OCI-LY3 (cell line): ENCODE data around the gene PRSS33.

Experiments
- H2AFZ ChIP-seq: fragments of 200-600, 300-600 bp; shearing (Covaris generic); 2 replicates; pipeline ENCODE4 v1.6.0; 2014; ENCODE audit warnings: antibody characterized with exemption, low read depth, low read length
- H3K27ac ChIP-seq: fragments of 200-600, 300-600 bp; sonication (generic); 2 replicates; pipeline ENCODE4 v1.5.1; 2014; ENCODE audit warnings: mild to moderate bottlenecking, low read length, moderate library complexity, mixed read lengths
- H3K27me3 ChIP-seq: fragments of 200-600, 300-600 bp; sonication (generic); 2 replicates; pipeline ENCODE4 v1.6.1; 2014; ENCODE audit warnings: low read depth, low read length, mixed read lengths
- H3K36me3 ChIP-seq: fragments of 200-600, 300-600 bp; sonication (generic); replicated peaks from 2 replicates; pipeline ENCODE3; 2014; ENCODE audit warnings: low read depth, low read length, mixed read lengths
- H3K4me1 ChIP-seq: fragments of 300-600, 200-600 bp; sonication (generic); 2 replicates; pipeline ENCODE4 v1.6.1; 2014; ENCODE audit warnings: low read length, mixed read lengths
- H3K4me2 ChIP-seq: fragments of 200-600, 300-600 bp; sonication (generic); 2 replicates; pipeline ENCODE4 v1.6.1; 2014; ENCODE audit warnings: low read length, mixed read lengths
- H3K4me3 ChIP-seq: fragments of 300-600, 200-600 bp; sonication (generic); 2 replicates; pipeline ENCODE4 v1.5.1; 2014; ENCODE audit warnings: antibody characterized with exemption, mild to moderate bottlenecking, low read length, moderate library complexity
- H3K79me2 ChIP-seq: fragments of 300-600, 200-600 bp; shearing (Covaris generic); 2 replicates; pipeline ENCODE4 v1.6.1; 2014; ENCODE audit warnings: mild to moderate bottlenecking, low read length, mixed read lengths
- H3K9ac ChIP-seq: fragments of 300-600, 200-600 bp; shearing (Covaris generic); 2 replicates; pipeline ENCODE4 v1.6.0; 2014; ENCODE audit warnings: mild to moderate bottlenecking, low read length, moderate library complexity
- H3K9me3 ChIP-seq: fragments of 200-600, 300-600 bp; shearing (Covaris generic); 2 replicates; pipeline ENCODE4 v1.6.1; 2014; ENCODE audit warnings: low read length, mixed read lengths; ENCODE audit not compliant: insufficient read depth
- H4K20me1 ChIP-seq: fragments of 200-600, 300-600 bp; sonication (generic); 2 replicates; pipeline ENCODE4 v1.6.1; 2016; ENCODE audit warnings: low read length, mixed read lengths; ENCODE audit not compliant: insufficient read depth
- EZH2phosphoT487 ChIP-seq: fragments of 200-600 bp; shearing (Covaris generic); IDR thresholded peaks from 2 replicates; pipeline ENCODE4 v1.6.1; 2018; ENCODE audit warnings: antibody characterized with exemption, mixed run types, low read depth
- TF ChIP-seq, protein P1 (sequence below): fragments of 200-600, 300-600 bp; sonication (generic); IDR thresholded peaks from 2 replicates; pipeline ENCODE4 v1.5.1; 2014; ENCODE audit warnings: antibody characterized with exemption, low read length, low read depth

PRSS33 gene

GRCh38 chr16:2799859-2800226 is 12.5 kb upstream of the PRSS33 start:
- Histone ChIP-seq H3K27me3 (peaks cover 12% of the 10 kb centered on the region; the same call in 1 of the 2 replicates), H3K79me2 (no peaks in the 10 kb centered on the region), H4K20me1 (no peaks in the 10 kb centered on the region), H3K9ac (no peak overlapping the region), H3K4me3 (no peak overlapping the region), H3K4me2 (no peak overlapping the region), H3K9me3 (no peaks in the 10 kb centered on the region), H3K36me3 (no peaks in the 10 kb centered on the region), H2AFZ (no peak overlapping the region), H3K27ac (no peak overlapping the region), H3K4me1 (no peaks in the 10 kb centered on the region)
- TF ChIP-seq, protein P1, sequence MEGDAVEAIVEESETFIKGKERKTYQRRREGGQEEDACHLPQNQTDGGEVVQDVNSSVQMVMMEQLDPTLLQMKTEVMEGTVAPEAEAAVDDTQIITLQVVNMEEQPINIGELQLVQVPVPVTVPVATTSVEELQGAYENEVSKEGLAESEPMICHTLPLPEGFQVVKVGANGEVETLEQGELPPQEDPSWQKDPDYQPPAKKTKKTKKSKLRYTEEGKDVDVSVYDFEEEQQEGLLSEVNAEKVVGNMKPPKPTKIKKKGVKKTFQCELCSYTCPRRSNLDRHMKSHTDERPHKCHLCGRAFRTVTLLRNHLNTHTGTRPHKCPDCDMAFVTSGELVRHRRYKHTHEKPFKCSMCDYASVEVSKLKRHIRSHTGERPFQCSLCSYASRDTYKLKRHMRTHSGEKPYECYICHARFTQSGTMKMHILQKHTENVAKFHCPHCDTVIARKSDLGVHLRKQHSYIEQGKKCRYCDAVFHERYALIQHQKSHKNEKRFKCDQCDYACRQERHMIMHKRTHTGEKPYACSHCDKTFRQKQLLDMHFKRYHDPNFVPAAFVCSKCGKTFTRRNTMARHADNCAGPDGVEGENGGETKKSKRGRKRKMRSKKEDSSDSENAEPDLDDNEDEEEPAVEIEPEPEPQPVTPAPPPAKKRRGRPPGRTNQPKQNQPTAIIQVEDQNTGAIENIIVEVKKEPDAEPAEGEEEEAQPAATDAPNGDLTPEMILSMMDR: no peak
- no peak for TF ChIP-seq EZH2phosphoT487

- H3K27ac ChIP-seq: no peak overlapping the region
- no peak overlapping the region for H3K4me2 ChIP-seq
- H3K9ac ChIP-seq: no peak overlapping the region
- H3K27me3 ChIP-seq: peaks cover 9% of the 10 kb centered on the region; the same call in 1 of the 2 replicates
- no peak overlapping the region for H2AFZ ChIP-seq
- no peak for TF ChIP-seq EZH2phosphoT487
- H3K79me2 ChIP-seq: no peaks in the 10 kb centered on the region
- no peaks in the 10 kb centered on the region for H4K20me1 ChIP-seq
- no peak overlapping the region for H3K4me3 ChIP-seq
- H3K4me1 ChIP-seq: no peaks in the 10 kb centered on the region
- H3K36me3 ChIP-seq: no peaks in the 10 kb centered on the region
- no peaks in the 10 kb centered on the region for H3K9me3 ChIP-seq
Measured at GRCh38 chr16:2799205-2799858, 12.0 kb upstream of the PRSS33 start.

DNA sequence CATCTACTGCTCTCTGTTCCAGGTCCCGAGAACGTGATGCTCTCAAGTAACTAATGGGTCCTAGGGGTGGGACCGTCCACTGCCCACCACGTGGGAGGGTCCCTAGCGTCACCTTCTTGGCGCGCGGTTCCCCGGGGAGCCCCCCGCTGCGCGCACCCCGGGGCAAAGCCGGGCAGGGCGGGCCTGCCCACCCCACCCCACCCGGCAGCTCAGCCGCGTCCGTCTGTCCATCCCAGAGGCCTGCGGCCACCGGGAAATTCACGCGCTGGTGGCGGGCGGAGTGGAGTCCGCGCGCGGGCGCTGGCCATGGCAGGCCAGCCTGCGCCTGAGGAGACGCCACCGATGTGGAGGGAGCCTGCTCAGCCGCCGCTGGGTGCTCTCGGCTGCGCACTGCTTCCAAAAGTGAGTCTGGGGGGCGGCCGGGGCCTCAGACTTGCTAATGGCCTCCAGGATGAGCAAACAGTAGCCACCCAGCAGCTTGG is 11.4 kb upstream of the PRSS33 start:
- no peaks in the 10 kb centered on the region for H4K20me1 ChIP-seq
- no peak overlapping the region for H2AFZ ChIP-seq
- no peak overlapping the region for H3K27ac ChIP-seq
- no peak overlapping the region for H3K9ac ChIP-seq
- H3K4me1 ChIP-seq: no peaks in the 10 kb centered on the region
- no peaks in the 10 kb centered on the region for H3K36me3 ChIP-seq
- H3K79me2 ChIP-seq: no peaks in the 10 kb centered on the region
- no peak overlapping the region for H3K4me2 ChIP-seq
- no peak overlapping the region for H3K4me3 ChIP-seq
- no peaks in the 10 kb centered on the region for H3K9me3 ChIP-seq
- peaks cover 6% of the 10 kb centered on the region; the same call in 1 of the 2 replicates for H3K27me3 ChIP-seq
- TF ChIP-seq EZH2phosphoT487: no peak
- TF ChIP-seq, protein P1: no peak

DNA sequence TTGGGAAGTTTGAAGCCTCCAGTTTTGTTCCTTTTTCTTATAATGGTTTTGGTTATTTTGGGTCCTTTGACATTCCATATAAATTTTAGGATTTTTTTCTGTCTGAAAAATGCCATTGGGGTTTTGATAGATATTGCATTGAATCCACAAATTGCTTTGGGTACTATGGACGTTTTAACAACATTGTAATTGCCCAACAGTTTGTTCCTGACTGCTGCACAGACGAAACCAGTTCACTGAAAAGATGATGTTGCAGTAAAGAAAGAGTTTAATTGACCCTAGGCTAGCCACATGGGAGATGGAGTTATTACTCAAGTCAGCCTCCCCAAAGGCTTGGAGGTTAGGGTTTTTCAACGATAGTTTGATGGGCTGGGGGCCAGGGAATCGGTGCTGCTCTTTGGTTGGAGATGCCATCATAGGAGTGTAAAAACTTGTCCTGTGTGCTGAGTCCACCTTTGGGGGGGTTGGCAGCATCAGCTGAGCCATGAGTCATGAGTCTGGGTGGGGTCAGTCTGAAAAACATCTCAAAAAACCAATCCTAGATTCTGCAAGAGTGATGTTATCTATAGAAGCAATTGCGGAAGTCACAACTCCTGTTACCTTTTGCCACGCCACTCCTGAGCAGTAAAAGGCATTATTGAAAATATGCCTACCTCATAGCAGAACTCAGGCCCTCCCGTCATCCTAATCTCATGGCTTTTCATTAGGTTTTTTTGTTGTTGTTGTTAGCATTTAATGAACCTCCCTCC is 8.2 kb upstream of the PRSS33 start:
- Histone ChIP-seq H3K9ac (no peak overlapping the region), H3K27me3 (0 out of 2 replicates have a peak, but pooled peaks cover 5% of the 10 kb centered on the region), H4K20me1 (no peaks in the 10 kb centered on the region), H3K79me2 (no peaks in the 10 kb centered on the region), H3K4me3 (no peak overlapping the region), H3K9me3 (no peaks in the 10 kb centered on the region), H3K36me3 (no peaks in the 10 kb centered on the region), H3K4me2 (no peak overlapping the region), H3K4me1 (no peaks in the 10 kb centered on the region), H3K27ac (no peak overlapping the region), H2AFZ (no peak overlapping the region)
- TF ChIP-seq EZH2phosphoT487: no peak
- TF ChIP-seq, protein P1: no peak
